Hematopoietic multipotent progenitor cell treated with erythropoietin and hydrocortisone succinate and interleukin-3 and kit ligand, for 6 days (in vitro differentiated cells): Measurements from ENCODE around the gene ZNF428.
A peak's percentile ranks its signal among the peaks of the same experiment; 100 is the strongest.
"Not testable (repeated sequence)": the region's sequence is repeated elsewhere in the genome, so short reads cannot be mapped to it uniquely, and the experiment has no call there.

Experiments
- DNase-seq: peaks from one replicate; pipeline ENCODE4 v3.0.0-alpha.2; 2015

ZNF428 gene

DNA sequence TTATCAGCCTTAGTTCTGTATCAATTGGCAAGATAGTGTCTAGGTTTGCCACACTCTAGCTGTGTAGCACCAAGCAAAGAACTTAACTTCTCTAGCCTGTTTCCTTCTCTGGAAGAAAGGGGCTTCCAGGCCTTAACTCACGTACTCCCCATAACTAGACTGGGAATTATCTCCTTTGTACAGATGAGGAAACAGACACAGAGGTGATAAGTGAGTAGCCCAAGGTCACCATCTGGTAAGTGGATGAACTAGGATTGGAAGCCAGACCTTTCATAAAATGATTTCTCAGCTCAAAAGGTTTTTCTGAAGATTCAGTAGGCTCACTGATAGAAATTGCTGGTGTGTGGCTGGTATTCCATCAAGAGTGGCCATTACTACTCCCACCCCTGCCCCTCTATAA, 3.1 kb downstream of the ZNF428 start:
- DNase-seq: peak; percentile 28

DNA sequence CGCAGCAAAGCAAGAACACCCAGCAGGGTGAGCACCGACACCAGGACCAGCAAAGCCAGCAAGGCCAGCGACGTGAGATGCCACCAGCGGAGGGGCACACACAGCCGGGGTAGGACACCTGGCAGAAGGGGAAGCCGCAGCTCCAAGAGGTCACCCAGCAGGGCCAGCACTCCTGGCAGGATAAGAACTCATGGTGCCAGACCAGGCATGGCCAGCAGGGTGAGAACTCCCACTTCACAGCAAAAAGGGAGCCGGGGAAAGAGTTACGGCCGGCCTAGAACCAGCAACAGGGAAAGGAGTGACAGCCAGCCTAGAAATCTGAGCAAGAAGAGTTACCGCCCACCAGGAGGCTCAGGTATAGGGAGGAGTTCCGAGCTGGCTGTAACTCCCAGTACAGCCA, 7.1 kb downstream of the ZNF428 start:
- DNase-seq: no peak

DNA sequence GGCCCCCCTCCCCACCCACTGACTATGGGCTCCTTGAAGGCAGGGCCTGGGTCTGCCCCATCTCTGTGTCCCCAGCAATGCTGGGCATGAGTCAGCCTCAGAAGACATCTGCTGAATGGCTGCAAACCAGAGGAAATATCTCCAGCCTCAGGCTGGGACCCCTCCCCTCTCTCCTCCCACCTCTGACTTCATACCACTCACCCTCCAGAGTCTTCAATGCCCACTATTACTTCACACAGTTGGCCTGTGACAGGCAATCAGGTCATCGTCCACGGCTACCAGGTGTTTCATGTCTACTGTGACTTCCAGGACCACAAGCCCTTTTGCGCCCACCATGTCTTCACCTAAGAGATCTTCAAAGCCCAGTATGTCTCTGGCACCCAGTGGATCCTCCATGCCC, 7.6 kb downstream of the ZNF428 start, which contains the start of gene SRRM5:
TSS of gene SRRM5 (plus strand) at position 301 of the 400 bp plus-strand sequence. CDS start at position 335, 34 bp downstream.
- no peak for DNase-seq

DNA sequence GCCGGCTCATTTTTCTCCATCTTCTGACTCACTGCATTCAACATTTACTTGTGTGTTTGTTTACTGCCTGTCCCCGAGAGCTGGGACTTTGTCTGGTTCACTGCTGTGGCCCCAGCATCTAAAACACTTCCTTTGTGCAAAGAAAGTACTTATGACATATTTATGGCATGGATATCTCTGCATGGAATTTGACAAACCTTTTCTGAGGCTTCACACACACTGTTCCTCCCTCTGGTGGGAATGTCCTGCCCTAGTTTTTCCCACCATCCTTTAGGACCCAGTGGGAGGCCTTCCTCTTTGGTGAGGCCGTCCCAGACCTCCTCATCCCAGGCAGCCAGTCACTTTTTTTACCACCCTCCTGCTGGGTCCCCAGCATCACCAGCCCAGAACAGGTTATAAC, 8.9 kb downstream of the ZNF428 start:
- no peak for DNase-seq

DNA sequence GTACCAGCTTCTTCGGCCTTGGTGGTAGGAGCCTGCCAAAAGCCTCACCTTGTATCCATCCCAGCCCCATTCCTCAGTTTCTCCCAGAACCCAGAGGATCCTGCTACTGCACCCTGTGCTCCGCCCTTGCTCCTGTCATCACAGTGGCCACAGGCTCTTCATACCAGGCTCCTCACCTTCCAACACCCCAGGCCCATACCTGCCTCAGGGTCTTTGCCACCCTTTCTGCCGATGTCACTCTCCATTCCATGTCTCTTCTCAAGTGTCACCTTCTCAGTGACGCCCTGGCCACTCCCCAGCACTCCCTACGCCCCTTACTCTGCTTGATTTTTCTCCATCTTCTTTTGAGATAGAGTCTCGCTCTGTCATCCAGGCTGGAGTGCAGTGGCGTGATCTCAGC, 9.6 kb downstream of the ZNF428 start:
- no peak for DNase-seq

DNA sequence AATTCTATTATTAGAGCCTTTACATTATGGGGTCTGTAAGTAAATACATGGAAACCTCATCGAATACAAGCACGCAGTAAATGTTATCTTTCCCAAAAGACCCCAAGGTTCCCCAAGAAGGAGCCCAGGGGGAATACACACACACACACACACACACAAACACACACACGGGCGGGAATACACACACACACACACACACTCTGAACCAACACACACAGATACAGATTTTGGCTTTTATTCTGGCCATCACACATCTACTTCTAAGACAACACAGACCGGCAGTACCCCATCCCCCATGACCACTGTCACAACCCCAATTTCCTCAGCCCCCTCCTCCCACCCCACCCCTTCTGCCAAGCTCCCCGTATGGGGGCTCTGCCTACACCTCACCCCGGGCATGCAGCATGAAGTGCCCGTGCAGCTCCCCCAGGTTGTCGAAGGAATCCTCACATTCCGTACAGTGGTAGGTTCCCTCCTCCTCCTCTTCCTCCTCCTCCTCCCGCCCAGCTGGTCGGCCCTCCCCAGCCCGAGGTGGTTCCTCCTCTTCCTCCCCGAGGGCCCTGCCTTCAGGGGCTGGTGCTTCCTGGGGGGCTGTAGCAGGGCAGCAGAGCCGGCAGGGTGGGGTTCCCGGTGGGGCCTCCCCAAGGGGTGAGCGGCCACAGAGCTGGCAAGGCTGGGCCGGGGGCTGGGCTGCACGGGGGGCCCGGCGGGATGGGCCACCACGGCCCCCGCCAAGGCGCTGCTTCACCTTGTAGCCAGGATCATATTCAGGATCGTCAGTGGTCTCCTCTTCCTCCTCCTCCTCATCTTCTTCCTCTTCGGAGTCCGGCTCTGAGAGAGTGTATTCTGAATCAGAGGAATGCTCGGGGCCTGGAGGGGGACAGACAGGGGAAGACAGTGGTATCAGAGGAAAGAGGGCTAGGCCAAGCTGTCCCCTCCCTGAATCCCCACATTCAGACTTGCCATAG, 11.9 kb downstream of the ZNF428 start:
- no peak for DNase-seq

GRCh38 chr19:43606569-43607229, 12.7 kb downstream of the ZNF428 start:
- DNase-seq: no peak

GRCh38 chr19:43605875-43606568, 13.4 kb downstream of the ZNF428 start:
- DNase-seq: no peak

DNA sequence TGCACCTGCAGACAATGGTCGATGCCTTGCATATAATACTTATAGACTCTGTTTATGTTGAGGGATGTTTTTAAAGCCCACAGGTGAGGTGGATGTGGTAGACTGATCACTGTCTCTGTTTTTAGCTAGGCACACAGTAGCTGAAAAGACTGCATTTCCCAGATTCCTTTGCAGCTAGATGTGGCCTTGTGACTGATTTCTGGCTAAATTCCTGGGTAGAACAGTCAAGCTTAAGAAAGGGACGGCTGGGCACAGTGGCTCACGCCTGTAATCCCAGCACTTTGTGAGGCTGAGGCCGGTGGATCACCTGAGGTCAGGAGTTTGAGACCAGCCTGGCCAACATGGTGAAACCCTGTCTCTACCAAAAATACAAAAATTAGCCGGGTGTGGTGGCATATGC, 19.1 kb downstream of the ZNF428 start:
- not testable (repeated sequence) for DNase-seq

GRCh38 chr19:43599635-43600295, 19.7 kb downstream of the ZNF428 start:
- no peak for DNase-seq

- no peak for DNase-seq
These were observed 20.8 kb downstream of the ZNF428 start for GRCh38 chr19:43598445-43599240.

DNA sequence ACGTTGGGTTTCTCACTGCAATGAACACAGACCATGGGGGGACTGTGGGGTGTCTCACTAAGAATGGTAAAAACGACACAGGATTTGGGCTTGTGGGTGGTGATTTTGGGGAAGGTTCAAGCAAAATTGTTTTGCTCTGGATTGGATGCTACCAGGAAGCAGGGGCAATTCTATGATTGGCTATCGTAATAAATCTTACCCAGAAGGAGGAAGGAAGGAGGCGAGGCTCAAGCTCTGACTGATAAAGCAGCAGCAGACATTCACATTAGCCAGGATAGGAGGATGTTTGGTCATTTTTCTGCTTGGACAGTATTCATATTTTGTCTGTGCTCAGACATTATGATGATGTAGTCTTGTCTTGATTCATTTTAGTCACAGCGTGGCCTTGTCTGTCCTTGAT, 21.6 kb downstream of the ZNF428 start:
- peak; percentile 57 for DNase-seq

DNA sequence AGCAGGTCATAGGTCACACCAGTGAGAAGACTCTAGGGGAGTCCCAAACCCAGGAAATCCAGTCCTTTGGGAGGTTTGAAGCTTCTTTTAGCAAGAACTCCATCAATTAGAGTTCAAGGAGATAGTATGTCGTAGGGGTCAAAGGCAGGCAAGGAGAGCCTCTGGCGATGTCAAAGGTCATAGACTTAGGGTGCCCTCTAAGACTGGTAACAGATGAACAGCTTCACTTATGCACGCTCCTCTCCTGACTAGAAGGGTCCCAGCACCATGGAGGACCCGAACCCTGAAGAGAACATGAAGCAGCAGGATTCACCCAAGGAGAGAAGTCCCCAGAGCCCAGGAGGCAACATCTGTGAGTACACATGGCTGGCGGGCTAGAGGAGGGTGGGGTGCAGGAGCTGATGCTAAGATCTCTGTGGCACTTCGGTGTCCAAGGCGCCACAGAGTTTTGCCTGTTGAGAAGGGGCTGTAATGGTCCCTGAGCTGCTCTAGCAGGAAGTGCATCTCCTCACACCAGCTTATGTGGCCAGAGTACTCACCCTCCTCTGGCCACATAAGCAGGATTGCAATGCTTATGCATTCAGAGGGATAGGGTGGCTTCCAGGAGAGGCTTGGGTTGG, 22.5 kb downstream of the ZNF428 start:
- DNase-seq: peak; percentile 37

DNA sequence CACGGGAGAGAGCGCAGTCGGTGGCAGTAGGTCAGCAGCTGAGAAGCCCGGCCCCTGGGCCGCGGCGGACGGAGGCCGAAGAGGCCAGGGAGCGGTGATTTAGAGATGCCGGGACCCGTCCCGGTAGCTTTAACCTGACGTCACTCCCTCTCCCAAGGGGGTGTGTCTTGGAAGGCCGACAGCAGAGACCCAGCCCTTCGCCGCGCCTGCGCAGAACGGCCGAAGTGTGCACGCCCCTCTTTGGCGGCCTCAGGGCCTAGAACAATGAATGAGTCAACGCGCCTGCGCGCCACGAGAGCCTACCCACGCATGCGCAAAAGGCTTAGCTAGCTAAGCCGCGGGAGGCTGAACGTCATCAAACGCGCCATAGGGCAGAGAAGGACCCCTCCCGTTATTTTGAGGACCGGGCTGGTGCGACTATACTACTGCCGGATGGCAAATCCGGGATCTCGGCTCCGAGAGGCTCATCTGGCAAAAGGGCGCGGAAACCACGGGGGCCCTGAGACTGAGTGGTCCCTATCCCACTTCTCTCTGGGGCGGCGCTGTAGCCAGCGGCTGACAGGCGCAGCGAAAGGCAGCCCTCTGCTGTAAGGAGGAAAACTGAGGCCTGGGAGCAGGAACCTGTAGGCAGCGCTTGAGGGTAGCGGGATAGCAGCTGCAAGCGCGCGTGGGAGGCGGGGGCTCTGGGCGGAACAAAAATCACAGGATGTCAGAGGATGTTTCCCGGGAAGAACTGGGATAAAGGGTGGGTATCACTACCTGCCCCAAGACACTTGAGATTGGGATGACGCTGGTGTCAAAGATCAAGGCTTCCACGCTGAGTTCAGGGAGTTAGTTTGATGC, 23.2 kb downstream of the ZNF428 start, which contains the start of the genes IRGQ and ZNF576:
TSS of gene IRGQ (minus strand) at position 136 of the 843 bp plus-strand sequence. CDS start 796 bp downstream, outside the sequence.
TSS of gene ZNF576 (plus strand) at position 597 of the 843 bp plus-strand sequence. CDS start 514 bp downstream, outside the sequence.
- DNase-seq: peak; percentile 100

DNA sequence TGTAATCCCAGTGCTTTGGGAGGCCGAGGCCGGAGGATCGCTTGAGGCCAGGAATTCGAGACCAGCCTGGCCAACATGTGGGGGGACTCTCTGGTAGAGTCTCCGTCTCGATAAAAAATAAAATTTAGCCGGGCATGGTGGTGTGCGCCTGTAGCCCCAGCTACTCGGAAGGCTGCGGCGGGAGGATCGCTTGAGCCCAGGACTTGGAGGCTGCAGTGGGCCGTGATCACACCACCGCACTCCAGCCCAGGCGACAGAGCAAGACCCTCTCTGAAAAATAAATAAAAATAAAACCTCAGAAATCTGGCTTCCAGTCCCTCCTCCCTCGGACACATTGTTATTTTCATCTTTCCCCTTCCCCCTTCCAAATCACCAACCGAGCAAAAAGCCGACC, 23.8 kb downstream of the ZNF428 start:
- DNase-seq: peak; percentile 23

DNA sequence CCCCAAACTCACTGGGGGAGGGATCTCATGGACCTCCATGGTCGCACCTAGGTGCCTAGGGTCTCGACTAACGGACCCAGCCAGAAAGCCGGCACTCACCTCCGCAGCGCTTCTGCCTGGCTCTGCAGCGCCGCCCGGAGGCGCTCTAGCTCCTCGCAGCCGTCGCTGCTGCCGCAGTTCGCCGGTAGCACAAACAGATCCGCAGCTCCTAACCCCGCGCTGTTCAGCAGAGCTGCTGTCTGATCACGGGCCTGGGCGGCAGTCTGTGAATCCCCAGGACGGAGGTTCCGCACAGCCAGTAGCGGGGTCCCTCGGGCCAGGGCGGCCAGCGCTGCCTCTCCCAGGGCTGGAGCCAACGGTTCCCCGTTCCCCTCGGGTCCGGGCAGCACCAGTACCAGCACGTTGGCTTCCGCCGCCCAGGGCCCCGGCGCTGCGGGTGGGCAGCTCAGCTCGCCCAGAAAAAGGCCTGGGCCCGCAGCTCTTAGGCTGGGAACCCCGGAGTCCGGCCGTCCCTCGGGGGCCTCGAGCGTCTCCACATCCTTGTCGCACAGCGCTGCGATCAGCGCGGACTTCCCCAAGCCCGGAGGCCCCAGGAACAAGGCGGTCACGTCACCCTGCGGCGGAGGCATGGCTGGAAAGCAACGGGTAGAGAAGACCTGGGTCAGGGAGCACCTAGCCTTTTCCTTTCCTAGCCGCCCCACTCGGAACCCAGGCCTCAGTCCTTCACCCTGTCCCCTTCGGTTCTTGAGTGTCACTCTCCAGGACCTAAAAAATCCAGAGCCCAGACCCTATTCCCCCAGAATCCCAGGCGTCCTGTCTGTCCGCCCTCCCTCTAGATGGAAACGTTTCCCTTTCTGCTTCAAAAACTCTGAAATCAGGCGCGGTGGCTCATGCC, 24.5 kb downstream of the ZNF428 start:
- DNase-seq: peak; percentile 89

DNA sequence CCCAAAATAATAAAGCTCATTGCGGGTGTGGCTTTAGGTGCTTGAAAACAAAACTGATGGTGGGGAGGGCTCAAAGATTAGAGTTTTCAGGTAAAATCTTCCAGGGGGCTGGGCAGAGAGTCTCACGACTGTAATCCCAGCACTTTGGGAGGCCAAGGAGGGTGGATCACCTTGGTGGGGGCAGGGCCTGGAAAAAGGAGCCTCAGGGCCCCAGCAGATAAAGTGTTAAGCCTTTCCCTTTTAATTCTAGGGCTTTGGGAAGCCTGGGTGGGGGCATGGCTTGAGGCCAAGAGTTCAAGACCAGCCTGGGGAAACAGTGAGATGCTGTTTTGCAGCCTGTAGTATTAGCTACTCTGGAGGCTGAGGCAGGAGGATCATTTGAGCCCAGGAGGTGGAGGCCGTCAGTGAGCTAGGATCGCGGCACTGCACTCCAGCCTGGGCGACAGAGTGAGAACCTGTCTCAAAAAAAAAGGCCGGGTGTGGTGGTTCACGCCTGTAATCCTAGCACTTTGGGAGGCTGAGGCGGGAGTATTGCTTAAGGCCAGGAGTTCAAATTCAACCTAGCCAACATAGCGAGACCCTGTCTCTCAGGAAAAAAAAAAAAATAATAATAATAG, 25.2 kb downstream of the ZNF428 start:
- no peak for DNase-seq

DNA sequence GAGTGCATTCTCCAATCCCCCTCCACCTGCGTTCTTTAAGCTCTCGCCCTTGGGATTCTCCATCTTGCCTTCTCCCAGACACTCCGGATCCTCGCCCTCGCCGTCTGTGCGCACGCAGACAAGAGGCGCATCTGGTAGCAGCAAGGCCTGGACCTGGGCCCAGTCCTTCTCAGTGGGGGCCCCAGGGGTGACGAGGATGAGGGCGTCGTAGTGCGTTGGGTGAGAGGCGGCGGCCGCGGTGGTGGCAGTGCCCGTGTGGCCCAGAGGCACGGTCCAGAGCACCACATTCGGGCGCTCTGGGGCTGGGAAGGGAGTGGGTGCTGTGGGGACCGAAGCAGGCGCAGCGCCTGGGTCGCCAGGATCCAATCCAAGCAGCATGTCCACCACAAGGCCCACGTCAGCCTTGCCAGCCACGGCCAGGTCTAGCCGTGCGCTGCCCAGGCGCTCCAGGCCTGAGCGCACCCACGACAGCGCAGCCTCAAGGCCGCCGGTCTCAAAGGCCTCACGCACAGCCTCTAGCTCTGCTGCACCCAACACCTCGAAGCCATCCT, 26.6 kb downstream of the ZNF428 start:
- DNase-seq: no peak
